Measurements from ENCODE around the gene HNRNPL. TPM values are rescaled to one million over a fixed set of nuclear protein-coding genes. Genes with fewer than 3 reads are reported as not detected.
A peak's percentile ranks its signal among the peaks of the same experiment; 100 is the strongest.

Gene HNRNPL
- total and polyA plus RNA-seq, 2 of the 8 experiments (the other 6 are each of a cell fraction or from before 2014, with no cell fraction given) = 404 to 779 TPM

GRCh38 chr19:38841787-38842438 lies 7.9 kb downstream of the HNRNPL start:
- no peaks in the 10 kb centered on the region for H3K9me3 ChIP-seq (ENCODE audit: insufficient read depth in 2 of 2, low read depth in 1 of 2, low read length in 1 of 2)
- H4K91ac ChIP-seq (replicated peaks; ENCODE audit: insufficient read length, low read length) = no peak overlapping the region
- H3K4me2 ChIP-seq (ENCODE audit: insufficient read depth in 1 of 2, low read depth in 2 of 2, low read length in 2 of 2) = no peak overlapping the region
- no peak overlapping the region for H3K56ac ChIP-seq (replicated peaks; ENCODE audit: insufficient read length, low read depth, low read length)
- no peak overlapping the region for H3K4ac ChIP-seq (replicated peaks; ENCODE audit: insufficient read length, low read depth, low read length)
- peaks cover 87 to 100% (median 99%) of the 10 kb centered on the region in 4 experiments for H3K36me3 ChIP-seq (ENCODE audit: control insufficient read depth in 2 of 4, insufficient read depth in 4 of 4, low read length in 3 of 4)
- H3K79me1 ChIP-seq (ENCODE audit: low read depth, low read length) = peaks cover 10% of the 10 kb centered on the region; the same call in 1 of the 2 replicates
- H2BK120ac ChIP-seq (replicated peaks; ENCODE audit: low read depth, low read length) = no peak overlapping the region
- H3K79me2 ChIP-seq (ENCODE audit: control insufficient read depth in 1 of 2, insufficient read depth in 2 of 2, low read length in 2 of 2) = peaks cover 1 to 54% of the 10 kb centered on the region in 2 experiments; a peak in 3 of 4 replicates
- H3K4me3 ChIP-seq (ENCODE audit: extremely low read depth in 1 of 4, insufficient read depth in 2 of 4, low read depth in 3 of 4, low read length in 4 of 4) = no peak overlapping the region
- peaks cover 41 to 57% of the 10 kb centered on the region in 2 experiments for H4K20me1 ChIP-seq (replicated peaks in 1 of 2; ENCODE audit: control insufficient read depth in 1 of 2, insufficient read depth in 2 of 2, low read length in 2 of 2)
- no peaks in the 10 kb centered on the region for H3K23me2 ChIP-seq (ENCODE audit: low read depth, low read length)
- H4K5ac ChIP-seq (ENCODE audit: insufficient read length, low read depth, low read length) = no peak overlapping the region
- peak overlapping the region; percentile 46 for H4K8ac ChIP-seq (ENCODE audit: extremely low read depth, insufficient read depth, low read length)
- no peak overlapping the region for H2BK15ac ChIP-seq (ENCODE audit: low read length)
- H3K18ac ChIP-seq (ENCODE audit: extremely low read depth, low read length) = no peak overlapping the region
- H3K14ac ChIP-seq (ENCODE audit: insufficient read length) = no peak overlapping the region
- H3K9ac ChIP-seq (replicated peaks in 1 of 4; ENCODE audit: extremely low read depth in 1 of 4, low read depth in 3 of 4, low read length in 3 of 4) = no peak overlapping the region
- ChIA-PET CTCF (ENCODE audit: partially characterized antibody) (interaction anchor here (0.6 to 1.1 kb wide), 3 partner anchors 12 to 326 kb away, joined by 3 read pairs; no protein-coding TSS in a partner anchor), POLR2A (ENCODE audit: partially characterized antibody) (interaction anchor here (1.2 to 8.3 kb wide), 4 partner anchors 8 to 92 kb away, joined by 3 to 376 read pairs (median 14); partner anchors contain the start of gene ECH1)
- TF ChIP-seq BRCA1 (IDR thresholded peaks at IDR 0.05; ENCODE audit: low read depth, low read length) = no peak
- no peak for TF ChIP-seq CBX8 (IDR thresholded peaks at IDR 0.05; ENCODE audit: borderline replicate concordance, low read depth, low read length)
- TF ChIP-seq E2F6 (IDR thresholded peaks at IDR 0.05) = no peak
- TF ChIP-seq BACH1 (IDR thresholded peaks at IDR 0.05; ENCODE audit: low read length) = no peak
- TF ChIP-seq POLR2AphosphoS5 (IDR thresholded peaks at IDR 0.05; ENCODE audit: low read depth, low read length) = peak; percentile 74
- TF ChIP-seq HDAC6 (IDR thresholded peaks at IDR 0.05; ENCODE audit: low read depth, low read length) = no peak
- H3K23ac ChIP-seq (ENCODE audit: insufficient read length) = no peak overlapping the region
- DNase-seq (ENCODE audit: low read depth in 1 of 2, low spot score in 2 of 2) (no peak), FAIRE-seq (no peak)
- no peak overlapping the region; the same call in 1 of the 2 replicates for H3K27ac ChIP-seq (ENCODE audit: low read depth, low read length)
- no peak overlapping the region for H2BK20ac ChIP-seq (ENCODE audit: low read length)
- no peak overlapping the region for H2AK5ac ChIP-seq (ENCODE audit: low read depth, low read length)
- no peak overlapping the region for H2BK5ac ChIP-seq (ENCODE audit: low read depth, low read length)
- H2BK12ac ChIP-seq (ENCODE audit: low read depth, low read length) = no peak overlapping the region
- no peaks in the 10 kb centered on the region for H3K4me1 ChIP-seq (replicated peaks in 1 of 4; ENCODE audit: control insufficient read depth in 3 of 4, insufficient read depth in 4 of 4, low read length in 3 of 4)
- H3K27me3 ChIP-seq (replicated peaks in 1 of 4; ENCODE audit: control insufficient read depth in 3 of 4, extremely low read depth in 1 of 4, insufficient read depth in 3 of 4, low read length in 3 of 4) = no peaks in the 10 kb centered on the region; a peak in 1 of 7 replicates
- 97% methylated on average over 19 of the region's 19 CpGs; no CpG with 5 or more reads in 1 of the 2 experiments for WGBS, 2 experiments (ENCODE audit: extremely low coverage in 1 of 2, insufficient coverage in 1 of 2, insufficient read length in 1 of 2, insufficient replicate concordance in 2 of 2, low coverage in 1 of 2, low lambda C conversion rate in 2 of 2, missing lambda C conversion rate in 1 of 2)
- H2AFZ ChIP-seq (ENCODE audit: low read length) = no peak overlapping the region

Measured in H1 (cell line).